ENCODE measurements around the gene JAK1. TPM values are rescaled to one million over a fixed set of nuclear protein-coding genes. Genes with fewer than 3 reads are reported as not detected.

JAK1 gene
- total and polyA plus RNA-seq, 3 donors from 2014 or later, result 100 to 142 (median 117) TPM

- intact Hi-C loops (cut with DNase I; ENCODE audit: low total_unique reads), result no loop called here
- no peak overlapping the region for H3K4me3 ChIP-seq
- H3K9me3 ChIP-seq, result no peaks in the 10 kb centered on the region
- DNase-seq, result no peak
- H3K36me3 ChIP-seq (ENCODE audit: low read depth, missing control alignments), result no peaks in the 10 kb centered on the region
- no peaks in the 10 kb centered on the region for H3K27me3 ChIP-seq
- 91 to 100% methylated on average over 1 of the region's 1 CpG for WGBS, 2 donors
- H3K27ac ChIP-seq, result no peak overlapping the region
- no peaks in the 10 kb centered on the region for H3K4me1 ChIP-seq
- no peak for TF ChIP-seq CTCF (IDR thresholded peaks at IDR 0.05)
Measured at GRCh38 chr1:64872067-64872466, 94.3 kb downstream of the JAK1 start.

GRCh38 chr1:64871256-64871655, 95.1 kb downstream of the JAK1 start:
- Histone ChIP-seq H3K27ac (no peak overlapping the region), H3K4me1 (no peaks in the 10 kb centered on the region), H3K27me3 (no peaks in the 10 kb centered on the region), H3K36me3 (ENCODE audit: low read depth, missing control alignments) (no peaks in the 10 kb centered on the region), H3K4me3 (no peak overlapping the region), H3K9me3 (no peaks in the 10 kb centered on the region)
- WGBS, 2 donors, result 94 to 96% methylated on average over 8 of the region's 8 CpGs
- DNase-seq, result no peak
- intact Hi-C loops (cut with DNase I; ENCODE audit: low total_unique reads), result no loop called here
- no peak for TF ChIP-seq POLR2A (IDR thresholded peaks at IDR 0.05)
- TF ChIP-seq CTCF (IDR thresholded peaks at IDR 0.05), result no peak

- no peaks in the 10 kb centered on the region for H3K4me1 ChIP-seq
- H3K9me3 ChIP-seq, result no peaks in the 10 kb centered on the region
- H3K36me3 ChIP-seq (ENCODE audit: low read depth, missing control alignments), result no peaks in the 10 kb centered on the region
- H3K27me3 ChIP-seq, result no peaks in the 10 kb centered on the region
- no peak for DNase-seq
- no peak overlapping the region for H3K4me3 ChIP-seq
- intact Hi-C loops (cut with DNase I; ENCODE audit: low total_unique reads), result no loop called here
- no peak for TF ChIP-seq POLR2A (IDR thresholded peaks at IDR 0.05)
- no peak for TF ChIP-seq CTCF (IDR thresholded peaks at IDR 0.05)
- WGBS, 2 donors, result 92 to 96% methylated on average over 1 of the region's 1 CpG
- no peak overlapping the region for H3K27ac ChIP-seq
Measured at GRCh38 chr1:64867266-64867665, 99.1 kb downstream of the JAK1 start.

- Histone ChIP-seq H3K9me3 (no peaks in the 10 kb centered on the region), H3K4me1 (no peaks in the 10 kb centered on the region), H3K36me3 (ENCODE audit: low read depth, missing control alignments) (no peaks in the 10 kb centered on the region), H3K4me3 (no peak overlapping the region), H3K27ac (no peak overlapping the region), H3K27me3 (no peaks in the 10 kb centered on the region)
- intact Hi-C loops (cut with DNase I; ENCODE audit: low total_unique reads), result no loop called here
- no peak for DNase-seq
- TF ChIP-seq POLR2A (IDR thresholded peaks at IDR 0.05) (no peak), CTCF (IDR thresholded peaks at IDR 0.05) (no peak)
- WGBS, 2 donors, result 93 to 95% methylated on average over 10 of the region's 10 CpGs
Measured at GRCh38 chr1:64866689-64867088, 99.7 kb downstream of the JAK1 start.

- WGBS, 2 donors, result 87 to 91% methylated on average over 6 of the region's 6 CpGs
- Histone ChIP-seq H3K4me3 (no peak overlapping the region), H3K27me3 (no peaks in the 10 kb centered on the region), H3K9me3 (no peaks in the 10 kb centered on the region), H3K4me1 (no peaks in the 10 kb centered on the region), H3K27ac (peak overlapping the region in 1 of 2 donors; percentile 15), H3K36me3 (ENCODE audit: low read depth, missing control alignments) (no peaks in the 10 kb centered on the region)
- TF ChIP-seq POLR2A (IDR thresholded peaks at IDR 0.05), result no peak
- no peak for TF ChIP-seq CTCF (IDR thresholded peaks at IDR 0.05)
- DNase-seq, result peak; percentile 1
- intact Hi-C loops (cut with DNase I; ENCODE audit: low total_unique reads), result no loop called here
Measured at GRCh38 chr1:64865105-64865757, 101.1 kb downstream of the JAK1 start.
